T-helper 22 cell (primary cell): Measurements from ENCODE around the gene SYNM.

ENCODE experiments used
- DNase-seq: peaks from one replicate; pipeline ENCODE4 v3.0.0-alpha.2; 2020; ENCODE audit warnings: low read depth

The SYNM gene

GRCh38 chr15:99122831-99123712, 18.2 kb downstream of the SYNM start:
- DNase-seq = no peak

- no peak for DNase-seq
These were observed 19.0 kb downstream of the SYNM start for GRCh38 chr15:99123713-99124451.

GRCh38 chr15:99124641-99125040, 19.8 kb downstream of the SYNM start:
- no peak for DNase-seq

- no peak for DNase-seq
These were observed 20.4 kb downstream of the SYNM start for GRCh38 chr15:99125061-99125891.

- no peak for DNase-seq
These were observed 21.3 kb downstream of the SYNM start for GRCh38 chr15:99126131-99126588.

GRCh38 chr15:99126930-99127329, 22.1 kb downstream of the SYNM start:
- no peak for DNase-seq

- no peak for DNase-seq
These were observed 22.9 kb downstream of the SYNM start for GRCh38 chr15:99127773-99128172.

GRCh38 chr15:99128411-99128810, 23.5 kb downstream of the SYNM start:
- DNase-seq = no peak

GRCh38 chr15:99129644-99130043, 24.8 kb downstream of the SYNM start:
- no peak for DNase-seq

GRCh38 chr15:99130314-99130713, 25.4 kb downstream of the SYNM start:
- no peak for DNase-seq

GRCh38 chr15:99130765-99131440, 26.0 kb downstream of the SYNM start:
- DNase-seq = no peak

- no peak for DNase-seq
These were observed 26.7 kb downstream of the SYNM start for GRCh38 chr15:99131441-99132023.

GRCh38 chr15:99132122-99132521, 27.2 kb downstream of the SYNM start:
- DNase-seq = no peak

- DNase-seq = no peak
These were observed 27.9 kb downstream of the SYNM start for GRCh38 chr15:99132634-99133287.

GRCh38 chr15:99134317-99134821, 29.5 kb downstream of the SYNM start:
- no peak for DNase-seq

GRCh38 chr15:99135194-99135593, 30.3 kb downstream of the SYNM start:
- DNase-seq = no peak

- DNase-seq = no peak
These were observed 32.2 kb downstream of the SYNM start for GRCh38 chr15:99137111-99137546.

GRCh38 chr15:99137877-99138276, 33.0 kb downstream of the SYNM start:
- no peak for DNase-seq

GRCh38 chr15:99138491-99138982, 33.7 kb downstream of the SYNM start:
- no peak for DNase-seq

GRCh38 chr15:99139276-99139675, 34.4 kb downstream of the SYNM start:
- no peak for DNase-seq
